ENCODE results near the gene AGO4.

GRCh38 chr1:35825255-35825654 is 17.4 kb downstream of the AGO4 start:
- TF ChIP-seq CTCF (IDR thresholded peaks at IDR 0.05) = no peak
- no peak for TF ChIP-seq EZH2phosphoT487 (IDR thresholded peaks at IDR 0.05)
- TF ChIP-seq EZH2 (IDR thresholded peaks at IDR 0.05) = no peak

Measured in neural progenitor cell (in vitro differentiated cells).